SIG-M5 (cell line): Measurements from ENCODE around the gene ABCG1.
"Not testable (repeated sequence)": the region's sequence is repeated elsewhere in the genome, so short reads cannot be mapped to it uniquely, and the experiment has no call there.

Source experiments
- DNase-seq: peaks from one replicate; lab custom pipeline; 2025; lab: John Stamatoyannopoulos, UW

Gene ABCG1

GRCh38 chr21:42291003-42291750 is 72.2 kb downstream of the ABCG1 start:
- no peak for DNase-seq

- no peak for DNase-seq
Measured at GRCh38 chr21:42291751-42292562, 73.0 kb downstream of the ABCG1 start.

- DNase-seq = not testable (repeated sequence)
Measured at GRCh38 chr21:42292563-42293142, 73.7 kb downstream of the ABCG1 start.

DNA sequence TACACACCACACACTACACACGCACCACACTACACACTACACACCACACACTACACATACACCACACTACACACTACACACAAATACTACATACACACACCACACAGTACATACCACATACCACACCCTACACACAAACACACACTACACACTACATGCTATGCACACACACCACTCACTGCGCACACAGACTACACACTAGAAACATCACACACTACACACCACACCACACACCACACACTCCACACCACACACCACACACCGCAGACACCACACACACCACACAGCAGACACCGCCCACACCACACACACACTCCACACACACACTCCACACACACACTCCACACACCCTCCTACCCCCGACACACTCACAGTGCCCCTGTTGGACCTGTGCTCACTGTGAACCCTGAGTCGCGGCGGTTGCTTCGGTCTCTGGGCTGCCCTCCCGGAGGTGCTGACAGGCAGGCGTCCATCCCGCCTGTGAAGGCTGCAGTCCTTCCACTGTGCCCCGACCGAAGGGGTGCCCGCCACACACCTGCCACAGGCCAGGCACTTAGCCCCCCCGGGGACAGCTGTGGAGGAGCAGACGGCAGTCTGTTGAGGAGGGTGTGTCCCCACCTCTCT is 74.8 kb downstream of the ABCG1 start:
- no peak for DNase-seq

- no peak for DNase-seq
Measured at GRCh38 chr21:42294273-42294880, 75.4 kb downstream of the ABCG1 start.

GRCh38 chr21:42295845-42296244 is 76.9 kb downstream of the ABCG1 start:
- no peak for DNase-seq

DNA sequence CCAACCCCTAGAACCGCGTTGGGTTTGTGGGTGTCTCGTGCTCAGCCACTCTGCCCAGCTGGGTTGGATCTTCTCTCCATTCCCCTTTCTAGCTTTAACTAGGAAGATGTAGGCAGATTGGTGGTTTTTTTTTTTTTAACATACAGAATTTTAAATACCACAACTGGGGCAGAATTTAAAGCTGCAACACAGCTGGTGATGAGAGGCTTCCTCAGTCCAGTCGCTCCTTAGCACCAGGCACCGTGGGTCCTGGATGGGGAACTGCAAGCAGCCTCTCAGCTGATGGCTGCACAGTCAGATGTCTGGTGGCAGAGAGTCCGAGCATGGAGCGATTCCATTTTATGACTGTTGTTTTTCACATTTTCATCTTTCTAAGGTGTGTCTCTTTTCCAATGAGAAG is 77.6 kb downstream of the ABCG1 start:
- DNase-seq = no peak

DNA sequence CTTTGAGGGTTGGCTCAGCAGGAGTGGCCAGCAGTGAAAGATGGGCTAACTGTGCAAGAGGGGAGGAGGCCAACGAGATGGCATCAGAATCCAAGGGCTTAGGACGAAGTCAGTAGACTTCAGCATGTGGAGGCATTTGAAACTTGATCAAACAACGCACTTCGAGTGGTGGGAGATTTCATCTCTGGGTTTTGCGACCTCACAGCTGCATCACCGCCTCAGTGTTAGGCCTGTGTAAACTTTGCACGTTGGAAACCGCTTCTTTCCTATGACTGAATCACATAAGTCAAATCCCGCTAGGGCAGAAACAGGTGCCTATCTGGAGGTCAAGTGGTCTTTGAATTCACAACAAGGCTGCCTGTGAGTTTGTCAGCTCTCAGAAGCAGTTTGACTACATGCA is 78.4 kb downstream of the ABCG1 start:
- no peak for DNase-seq

- no peak for DNase-seq
Measured at GRCh38 chr21:42298237-42298636, 79.3 kb downstream of the ABCG1 start.

DNA sequence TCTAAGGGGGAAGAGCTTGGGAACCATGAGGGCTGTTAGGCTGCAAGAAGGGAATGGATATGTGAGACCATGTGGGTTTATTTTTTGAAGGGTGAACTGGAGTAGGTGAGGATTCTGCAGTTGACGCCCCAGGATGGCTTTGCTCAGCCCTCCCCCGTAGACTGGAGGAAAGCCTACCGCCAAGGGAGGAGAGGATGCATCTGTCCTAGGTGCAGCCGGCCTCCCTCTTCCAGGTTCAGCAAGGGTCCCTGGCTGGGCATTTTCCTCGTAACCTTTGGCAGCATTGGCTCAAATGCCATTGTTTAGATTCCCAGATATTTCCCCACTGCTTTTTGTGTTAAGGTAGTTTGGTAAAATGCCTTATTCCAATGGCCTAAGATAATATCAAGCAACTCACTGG is 79.7 kb downstream of the ABCG1 start:
- DNase-seq = no peak

- no peak for DNase-seq
Measured at GRCh38 chr21:42299324-42300044, 80.5 kb downstream of the ABCG1 start.

GRCh38 chr21:42300045-42300583 is 81.2 kb downstream of the ABCG1 start:
- DNase-seq = no peak

DNA sequence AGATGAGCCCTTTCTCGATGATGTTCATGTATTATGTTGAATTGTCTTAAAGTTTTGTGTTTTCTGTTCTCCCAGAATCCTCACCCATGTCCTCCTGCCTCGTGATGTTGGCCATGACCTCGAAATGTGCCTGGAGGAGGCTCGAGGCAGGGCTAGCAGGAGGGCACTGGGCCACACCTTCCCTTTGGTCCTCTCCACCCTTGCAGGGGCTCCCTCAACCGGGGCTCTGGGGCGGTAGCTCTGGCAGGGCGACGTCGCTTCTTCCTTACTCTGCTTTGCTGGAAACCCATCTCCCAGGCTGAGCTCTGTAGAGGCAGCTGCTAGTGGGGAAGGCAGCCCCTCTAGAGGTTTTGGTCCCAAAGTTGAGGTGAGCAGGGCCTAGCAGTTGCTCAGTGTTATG is 82.0 kb downstream of the ABCG1 start:
- no peak for DNase-seq

DNA sequence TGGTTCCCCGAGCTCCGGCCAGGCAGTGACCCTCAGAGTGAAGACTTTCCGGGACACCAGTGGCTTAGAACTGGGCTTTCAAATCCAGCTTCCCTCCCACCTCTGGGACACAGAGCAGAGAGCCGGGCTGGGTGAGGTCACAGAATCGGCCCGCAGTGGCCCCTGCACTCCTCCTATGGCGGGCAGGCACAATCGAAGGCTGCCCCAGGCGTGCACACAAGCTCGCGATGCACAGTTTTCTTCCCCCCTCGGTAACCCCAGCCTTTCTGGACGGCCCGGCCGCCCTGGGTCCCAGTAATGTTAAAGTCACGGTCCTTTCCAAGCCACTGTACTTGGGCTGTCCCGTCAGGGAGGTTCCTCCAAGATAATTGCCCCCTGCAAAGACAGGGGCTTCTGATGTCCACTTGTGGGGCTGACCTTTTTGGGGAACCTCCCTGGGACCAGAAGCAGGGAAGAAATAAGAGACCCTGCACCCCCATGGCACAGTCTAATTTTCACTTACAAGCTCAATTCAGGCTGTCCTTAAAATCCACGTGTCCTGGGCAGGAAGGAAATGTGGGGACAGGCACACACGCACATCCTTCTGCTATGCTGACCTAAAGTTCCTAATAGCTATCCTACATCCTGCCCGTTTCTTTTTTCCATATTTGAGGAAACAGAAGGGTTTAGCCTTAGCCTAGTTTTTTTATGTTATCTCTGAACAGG is 82.6 kb downstream of the ABCG1 start:
- no peak for DNase-seq

DNA sequence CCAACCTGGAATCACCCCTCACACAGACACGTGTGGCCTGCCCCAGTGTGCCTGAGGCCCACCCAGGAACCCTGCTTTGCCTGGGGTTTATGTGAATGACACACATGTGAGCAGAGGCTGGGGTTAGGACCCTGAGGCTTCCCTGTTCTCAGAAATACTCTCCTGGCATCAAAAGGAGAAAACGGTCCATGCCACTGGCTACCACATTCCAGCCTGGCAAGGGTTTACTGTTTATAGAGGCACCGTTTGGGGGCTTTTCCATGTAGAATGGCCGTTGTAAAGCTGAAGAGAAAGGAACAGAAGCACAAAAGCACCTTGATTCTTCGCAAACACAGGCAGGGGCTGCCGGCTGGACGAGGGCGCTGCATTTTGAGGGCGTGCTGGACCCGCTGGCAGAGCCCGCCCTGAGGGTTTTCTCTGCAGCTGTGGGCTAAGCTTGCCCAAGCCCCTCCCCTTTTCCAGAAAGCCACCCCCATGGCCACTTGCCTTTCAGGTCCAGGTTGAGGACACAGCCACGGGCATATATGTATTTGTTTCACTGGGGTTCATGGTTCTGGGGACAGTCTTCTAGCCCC is 83.2 kb downstream of the ABCG1 start:
- no peak for DNase-seq

- no peak for DNase-seq
Measured at GRCh38 chr21:42302794-42303193, 83.9 kb downstream of the ABCG1 start.

GRCh38 chr21:42303443-42303842 is 84.5 kb downstream of the ABCG1 start:
- DNase-seq = no peak

GRCh38 chr21:42304556-42305454 is 85.9 kb downstream of the ABCG1 start:
- no peak for DNase-seq

DNA sequence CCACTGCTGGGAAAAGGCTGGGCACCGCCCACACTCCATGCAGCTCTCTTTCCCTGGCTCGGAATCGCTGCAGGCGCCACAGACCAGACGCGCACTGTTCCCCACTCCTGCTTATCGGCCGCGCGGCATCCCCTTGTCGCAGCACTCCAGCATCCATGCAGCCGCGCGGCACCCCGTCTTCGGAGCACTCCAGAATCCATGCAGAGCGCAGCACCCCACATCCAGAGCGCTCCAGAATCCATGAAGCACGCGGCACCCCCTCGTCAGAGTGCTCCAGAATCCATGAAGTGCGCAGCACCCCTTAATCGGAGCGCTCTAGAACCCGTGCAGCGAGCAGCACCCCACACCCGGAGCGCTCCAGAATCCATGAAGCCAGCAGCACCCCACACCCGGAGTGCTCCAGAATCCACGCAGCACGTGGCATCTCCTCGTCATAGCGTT is 86.8 kb downstream of the ABCG1 start:
- no peak for DNase-seq
